Measurements from ENCODE around the gene PAX7.

PAX7 gene

GRCh38 chr1:18738617-18739016 is 108.0 kb downstream of the PAX7 start:
- Histone ChIP-seq H3K36me3 (replicated peaks; ENCODE audit: low read depth, low read length) (no peaks in the 10 kb centered on the region), H3K79me2 (ENCODE audit: low read length) (no peaks in the 10 kb centered on the region), H3K27me3 (ENCODE audit: low read depth, low read length) (no peaks in the 10 kb centered on the region), H3K4me1 (ENCODE audit: low read length) (no peaks in the 10 kb centered on the region), H3K9me3 (ENCODE audit: insufficient read depth, low read length) (no peaks in the 10 kb centered on the region), H2AFZ (ENCODE audit: low read depth, low read length) (no peak overlapping the region), H3K9ac (ENCODE audit: low read length) (no peak overlapping the region), H4K20me1 (ENCODE audit: insufficient read depth, low read length) (no peaks in the 10 kb centered on the region), H3K4me2 (ENCODE audit: low read length) (no peak overlapping the region), H3K4me3 (ENCODE audit: low read length) (no peak overlapping the region), H3K27ac (ENCODE audit: low read length) (no peak overlapping the region)
- no peak for TF ChIP-seq EZH2phosphoT487 (IDR thresholded peaks at IDR 0.05; ENCODE audit: low read depth)
- TF ChIP-seq, protein P1, sequence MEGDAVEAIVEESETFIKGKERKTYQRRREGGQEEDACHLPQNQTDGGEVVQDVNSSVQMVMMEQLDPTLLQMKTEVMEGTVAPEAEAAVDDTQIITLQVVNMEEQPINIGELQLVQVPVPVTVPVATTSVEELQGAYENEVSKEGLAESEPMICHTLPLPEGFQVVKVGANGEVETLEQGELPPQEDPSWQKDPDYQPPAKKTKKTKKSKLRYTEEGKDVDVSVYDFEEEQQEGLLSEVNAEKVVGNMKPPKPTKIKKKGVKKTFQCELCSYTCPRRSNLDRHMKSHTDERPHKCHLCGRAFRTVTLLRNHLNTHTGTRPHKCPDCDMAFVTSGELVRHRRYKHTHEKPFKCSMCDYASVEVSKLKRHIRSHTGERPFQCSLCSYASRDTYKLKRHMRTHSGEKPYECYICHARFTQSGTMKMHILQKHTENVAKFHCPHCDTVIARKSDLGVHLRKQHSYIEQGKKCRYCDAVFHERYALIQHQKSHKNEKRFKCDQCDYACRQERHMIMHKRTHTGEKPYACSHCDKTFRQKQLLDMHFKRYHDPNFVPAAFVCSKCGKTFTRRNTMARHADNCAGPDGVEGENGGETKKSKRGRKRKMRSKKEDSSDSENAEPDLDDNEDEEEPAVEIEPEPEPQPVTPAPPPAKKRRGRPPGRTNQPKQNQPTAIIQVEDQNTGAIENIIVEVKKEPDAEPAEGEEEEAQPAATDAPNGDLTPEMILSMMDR (IDR thresholded peaks at IDR 0.05; ENCODE audit: low read depth, low read length): no peak

GRCh38 chr1:18739408-18739807 is 108.8 kb downstream of the PAX7 start:
- Histone ChIP-seq H3K4me2 (ENCODE audit: low read length) (no peak overlapping the region), H4K20me1 (ENCODE audit: insufficient read depth, low read length) (no peaks in the 10 kb centered on the region), H3K27me3 (ENCODE audit: low read depth, low read length) (no peaks in the 10 kb centered on the region), H3K36me3 (replicated peaks; ENCODE audit: low read depth, low read length) (no peaks in the 10 kb centered on the region), H3K27ac (ENCODE audit: low read length) (no peak overlapping the region), H3K4me3 (ENCODE audit: low read length) (no peak overlapping the region), H3K9me3 (ENCODE audit: insufficient read depth, low read length) (no peaks in the 10 kb centered on the region), H3K79me2 (ENCODE audit: low read length) (no peaks in the 10 kb centered on the region), H2AFZ (ENCODE audit: low read depth, low read length) (no peak overlapping the region), H3K4me1 (ENCODE audit: low read length) (no peaks in the 10 kb centered on the region), H3K9ac (ENCODE audit: low read length) (no peak overlapping the region)
- TF ChIP-seq, protein P1 (IDR thresholded peaks at IDR 0.05; ENCODE audit: low read depth, low read length): no peak
- no peak for TF ChIP-seq EZH2phosphoT487 (IDR thresholded peaks at IDR 0.05; ENCODE audit: low read depth)

- H3K79me2 ChIP-seq (ENCODE audit: low read length): no peaks in the 10 kb centered on the region
- H3K9me3 ChIP-seq (ENCODE audit: insufficient read depth, low read length): no peaks in the 10 kb centered on the region
- H3K36me3 ChIP-seq (replicated peaks; ENCODE audit: low read depth, low read length): no peaks in the 10 kb centered on the region
- no peak overlapping the region for H3K4me3 ChIP-seq (ENCODE audit: low read length)
- TF ChIP-seq, protein P1 (IDR thresholded peaks at IDR 0.05; ENCODE audit: low read depth, low read length): no peak
- no peak for TF ChIP-seq EZH2phosphoT487 (IDR thresholded peaks at IDR 0.05; ENCODE audit: low read depth)
- H3K9ac ChIP-seq (ENCODE audit: low read length): no peak overlapping the region
- H3K4me1 ChIP-seq (ENCODE audit: low read length): no peaks in the 10 kb centered on the region
- no peak overlapping the region for H2AFZ ChIP-seq (ENCODE audit: low read depth, low read length)
- no peak overlapping the region for H3K4me2 ChIP-seq (ENCODE audit: low read length)
- H4K20me1 ChIP-seq (ENCODE audit: insufficient read depth, low read length): no peaks in the 10 kb centered on the region
- no peaks in the 10 kb centered on the region for H3K27me3 ChIP-seq (ENCODE audit: low read depth, low read length)
- H3K27ac ChIP-seq (ENCODE audit: low read length): no peak overlapping the region
These were observed 109.3 kb downstream of the PAX7 start for GRCh38 chr1:18739897-18740296.

GRCh38 chr1:18740617-18741016 is 110.0 kb downstream of the PAX7 start:
- Histone ChIP-seq H3K9ac (ENCODE audit: low read length) (no peak overlapping the region), H3K36me3 (replicated peaks; ENCODE audit: low read depth, low read length) (no peaks in the 10 kb centered on the region), H2AFZ (ENCODE audit: low read depth, low read length) (no peak overlapping the region), H3K4me2 (ENCODE audit: low read length) (no peak overlapping the region), H3K79me2 (ENCODE audit: low read length) (no peaks in the 10 kb centered on the region), H3K27me3 (ENCODE audit: low read depth, low read length) (no peaks in the 10 kb centered on the region), H3K4me1 (ENCODE audit: low read length) (no peaks in the 10 kb centered on the region), H3K4me3 (ENCODE audit: low read length) (no peak overlapping the region), H3K27ac (ENCODE audit: low read length) (no peak overlapping the region), H3K9me3 (ENCODE audit: insufficient read depth, low read length) (no peaks in the 10 kb centered on the region), H4K20me1 (ENCODE audit: insufficient read depth, low read length) (no peaks in the 10 kb centered on the region)
- TF ChIP-seq, protein P1 (IDR thresholded peaks at IDR 0.05; ENCODE audit: low read depth, low read length): no peak
- no peak for TF ChIP-seq EZH2phosphoT487 (IDR thresholded peaks at IDR 0.05; ENCODE audit: low read depth)
